HEK293 (cell line): Measurements from ENCODE around the gene MIF4GD.

Experiments used
- EGR2 ChIP-seq: fragments of 450-650 bp; formaldehyde crosslinking; IDR thresholded peaks from 2 replicates; pipeline ENCODE4 v1.5.1; 2016; ENCODE audit warnings: low read depth, missing biosample characterization, missing genetic modification characterization
- KLF7 ChIP-seq: fragments of 450-650 bp; formaldehyde crosslinking; IDR thresholded peaks from 2 replicates; pipeline ENCODE4 v1.5.1; 2016; ENCODE audit warnings: missing biosample characterization, missing genetic modification characterization, borderline replicate concordance
- MEIS1 ChIP-seq: sonication (generic); formaldehyde crosslinking; IDR thresholded peaks from 2 replicates; pipeline ENCODE4 v1.8.1; 2022; ENCODE audit warnings: missing genetic modification reagents, mild to moderate bottlenecking, borderline replicate concordance
- SETDB1 ChIP-seq: IDR thresholded peaks from one replicate; pipeline ENCODE4 v1.6.1; 2017; ENCODE audit warnings: mild to moderate bottlenecking, low read length, moderate library complexity, mixed read lengths; ENCODE audit not compliant: insufficient read length
- YY1 ChIP-seq: fragments of 450-650 bp; formaldehyde crosslinking; IDR thresholded peaks from 2 replicates; pipeline ENCODE4 v1.5.1; 2018; ENCODE audit warnings: missing biosample characterization, missing genetic modification characterization
- ZBTB7A ChIP-seq: fragments of 450-650 bp; formaldehyde crosslinking; IDR thresholded peaks from 2 replicates; pipeline ENCODE4 v1.5.1; 2016; ENCODE audit warnings: low read depth, missing biosample characterization, missing genetic modification characterization
- ZEB2 ChIP-seq: fragments of 450-650 bp; formaldehyde crosslinking; IDR thresholded peaks from 2 replicates; pipeline ENCODE4 v1.5.1; 2016; ENCODE audit warnings: missing biosample characterization, missing genetic modification characterization
- ZFHX2 ChIP-seq: fragments of 450-650 bp; formaldehyde crosslinking; conservative IDR thresholded peaks from 2 replicates; pipeline ENCODE4 v1.5.1; 2016; ENCODE audit warnings: missing biosample characterization, missing genetic modification characterization
- ZFP37 ChIP-seq: fragments of 450-650 bp; formaldehyde crosslinking; IDR thresholded peaks from 2 replicates; pipeline ENCODE4 v1.5.1; 2016; ENCODE audit warnings: missing biosample characterization, missing genetic modification characterization
- ZNF121 ChIP-seq: fragments of 450-650 bp; formaldehyde crosslinking; IDR thresholded peaks from 2 replicates; pipeline ENCODE4 v1.5.1; 2016; ENCODE audit warnings: missing biosample characterization, missing genetic modification characterization
- ZNF2 ChIP-seq: fragments of 450-650 bp; formaldehyde crosslinking; IDR thresholded peaks from 2 replicates; pipeline ENCODE4 v1.5.1; 2016; ENCODE audit warnings: missing biosample characterization, missing genetic modification characterization
- ZNF555 ChIP-seq: fragments of 450-650 bp; formaldehyde crosslinking; conservative IDR thresholded peaks from 2 replicates; pipeline ENCODE4 v1.5.1; 2017; ENCODE audit warnings: missing biosample characterization, mild to moderate bottlenecking, missing genetic modification characterization, inconsistent platforms
- ZSCAN16 ChIP-seq: fragments of 450-650 bp; formaldehyde crosslinking; IDR thresholded peaks from 2 replicates; pipeline ENCODE4 v1.5.1; 2016; ENCODE audit warnings: missing biosample characterization, missing genetic modification characterization
- TF ChIP-seq, protein P1 (sequence below): fragments of 450-650 bp; formaldehyde crosslinking; IDR thresholded peaks from 2 replicates; pipeline ENCODE4 v1.5.1; 2016; ENCODE audit warnings: missing biosample characterization, missing genetic modification characterization
- TF ChIP-seq, protein P2 (sequence below): fragments of 450-650 bp; formaldehyde crosslinking; IDR thresholded peaks from 2 replicates; pipeline ENCODE4 v1.5.1; 2016; ENCODE audit warnings: missing biosample characterization, missing genetic modification characterization
- TF ChIP-seq, protein P3 (sequence below): fragments of 450-650 bp; formaldehyde crosslinking; IDR thresholded peaks from 2 replicates; pipeline ENCODE4 v1.5.1; 2017; ENCODE audit warnings: missing biosample characterization, missing genetic modification characterization
- TF ChIP-seq, protein P4 (sequence below): fragments of 450-650 bp; formaldehyde crosslinking; IDR thresholded peaks from 2 replicates; pipeline ENCODE4 v1.5.1; 2016; ENCODE audit warnings: missing biosample characterization, missing genetic modification characterization
- TF ChIP-seq, protein P5 (sequence below): fragments of 450-650 bp; formaldehyde crosslinking; IDR thresholded peaks from 2 replicates; pipeline ENCODE4 v1.5.1; 2017; ENCODE audit warnings: missing biosample characterization, missing genetic modification characterization
- TF ChIP-seq, protein P6 (sequence below): fragments of 450-650 bp; formaldehyde crosslinking; IDR thresholded peaks from 2 replicates; pipeline ENCODE4 v1.5.1; 2016; ENCODE audit warnings: missing biosample characterization, missing genetic modification characterization
- TF ChIP-seq, protein P7 (sequence below): sonication (generic); formaldehyde crosslinking; IDR thresholded peaks from 2 replicates; pipeline ENCODE4 v1.8.1; 2022; ENCODE audit warnings: mild to moderate bottlenecking, moderate library complexity, missing genetic modification reagents
- TF ChIP-seq, protein P8 (sequence below): fragments of 450-650 bp; formaldehyde crosslinking; IDR thresholded peaks from 2 replicates; pipeline ENCODE4 v1.5.1; 2016; ENCODE audit warnings: missing biosample characterization, missing genetic modification characterization

MIF4GD gene

DNA sequence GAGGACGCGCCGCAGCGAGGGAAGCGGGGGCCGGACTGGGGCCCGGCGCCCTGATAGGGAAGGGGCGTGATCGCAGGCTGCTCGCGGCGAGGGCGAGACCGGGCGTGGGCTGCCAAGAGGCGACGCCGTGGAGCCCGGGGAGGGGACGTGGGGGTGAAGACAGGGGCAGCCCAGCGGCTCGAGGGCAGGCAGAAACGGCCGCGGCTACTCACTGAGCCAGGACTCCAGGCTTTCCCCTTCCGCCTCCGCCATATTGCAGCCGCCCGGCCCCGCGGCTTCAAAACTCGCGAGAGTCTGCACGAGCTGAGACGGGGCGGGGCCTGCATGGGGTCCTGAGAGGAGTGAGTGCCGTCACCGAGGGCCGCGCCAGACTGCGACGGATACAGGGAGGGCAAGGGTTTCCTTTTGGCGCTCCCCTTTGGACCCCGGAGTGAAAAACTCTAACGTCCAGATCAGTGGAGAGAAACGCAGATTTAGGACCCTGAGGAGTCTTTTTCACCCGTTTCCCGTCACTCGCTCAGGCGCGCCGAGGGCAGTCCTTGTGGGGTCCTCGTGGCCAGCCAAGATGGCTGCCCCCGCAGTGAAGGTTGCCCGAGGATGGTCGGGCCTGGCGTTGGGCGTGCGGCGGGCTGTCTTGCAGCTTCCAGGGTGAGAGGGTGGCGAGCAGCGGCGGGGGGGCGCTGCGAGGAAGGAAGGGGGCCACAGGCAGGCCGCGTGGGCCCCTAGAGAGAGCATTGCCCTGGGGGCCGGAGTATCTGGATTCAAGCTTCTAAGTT lies 9.5 kb downstream of the MIF4GD start, which contains the start of the genes GGA3 and MRPS7 (continued):
- TF ChIP-seq KLF7 (tag by site-specific recombination), result peak; percentile 71
- peak; percentile 90 for TF ChIP-seq ZEB2 (tag by site-specific recombination)
- TF ChIP-seq, protein P1, sequence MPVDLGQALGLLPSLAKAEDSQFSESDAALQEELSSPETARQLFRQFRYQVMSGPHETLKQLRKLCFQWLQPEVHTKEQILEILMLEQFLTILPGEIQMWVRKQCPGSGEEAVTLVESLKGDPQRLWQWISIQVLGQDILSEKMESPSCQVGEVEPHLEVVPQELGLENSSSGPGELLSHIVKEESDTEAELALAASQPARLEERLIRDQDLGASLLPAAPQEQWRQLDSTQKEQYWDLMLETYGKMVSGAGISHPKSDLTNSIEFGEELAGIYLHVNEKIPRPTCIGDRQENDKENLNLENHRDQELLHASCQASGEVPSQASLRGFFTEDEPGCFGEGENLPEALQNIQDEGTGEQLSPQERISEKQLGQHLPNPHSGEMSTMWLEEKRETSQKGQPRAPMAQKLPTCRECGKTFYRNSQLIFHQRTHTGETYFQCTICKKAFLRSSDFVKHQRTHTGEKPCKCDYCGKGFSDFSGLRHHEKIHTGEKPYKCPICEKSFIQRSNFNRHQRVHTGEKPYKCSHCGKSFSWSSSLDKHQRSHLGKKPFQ (tag by site-specific recombination), result 0 out of 2 replicates have a peak, but pooled peaks have one; percentile 11
- TF ChIP-seq, protein P2, sequence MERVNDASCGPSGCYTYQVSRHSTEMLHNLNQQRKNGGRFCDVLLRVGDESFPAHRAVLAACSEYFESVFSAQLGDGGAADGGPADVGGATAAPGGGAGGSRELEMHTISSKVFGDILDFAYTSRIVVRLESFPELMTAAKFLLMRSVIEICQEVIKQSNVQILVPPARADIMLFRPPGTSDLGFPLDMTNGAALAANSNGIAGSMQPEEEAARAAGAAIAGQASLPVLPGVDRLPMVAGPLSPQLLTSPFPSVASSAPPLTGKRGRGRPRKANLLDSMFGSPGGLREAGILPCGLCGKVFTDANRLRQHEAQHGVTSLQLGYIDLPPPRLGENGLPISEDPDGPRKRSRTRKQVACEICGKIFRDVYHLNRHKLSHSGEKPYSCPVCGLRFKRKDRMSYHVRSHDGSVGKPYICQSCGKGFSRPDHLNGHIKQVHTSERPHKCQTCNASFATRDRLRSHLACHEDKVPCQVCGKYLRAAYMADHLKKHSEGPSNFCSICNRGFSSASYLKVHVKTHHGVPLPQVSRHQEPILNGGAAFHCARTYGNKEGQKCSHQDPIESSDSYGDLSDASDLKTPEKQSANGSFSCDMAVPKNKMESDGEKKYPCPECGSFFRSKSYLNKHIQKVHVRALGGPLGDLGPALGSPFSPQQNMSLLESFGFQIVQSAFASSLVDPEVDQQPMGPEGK (tag by site-specific recombination), result peak; percentile 79
- TF ChIP-seq ZNF2, result peak; percentile 65; the same call in 1 of the 2 replicates
- TF ChIP-seq, protein P3, sequence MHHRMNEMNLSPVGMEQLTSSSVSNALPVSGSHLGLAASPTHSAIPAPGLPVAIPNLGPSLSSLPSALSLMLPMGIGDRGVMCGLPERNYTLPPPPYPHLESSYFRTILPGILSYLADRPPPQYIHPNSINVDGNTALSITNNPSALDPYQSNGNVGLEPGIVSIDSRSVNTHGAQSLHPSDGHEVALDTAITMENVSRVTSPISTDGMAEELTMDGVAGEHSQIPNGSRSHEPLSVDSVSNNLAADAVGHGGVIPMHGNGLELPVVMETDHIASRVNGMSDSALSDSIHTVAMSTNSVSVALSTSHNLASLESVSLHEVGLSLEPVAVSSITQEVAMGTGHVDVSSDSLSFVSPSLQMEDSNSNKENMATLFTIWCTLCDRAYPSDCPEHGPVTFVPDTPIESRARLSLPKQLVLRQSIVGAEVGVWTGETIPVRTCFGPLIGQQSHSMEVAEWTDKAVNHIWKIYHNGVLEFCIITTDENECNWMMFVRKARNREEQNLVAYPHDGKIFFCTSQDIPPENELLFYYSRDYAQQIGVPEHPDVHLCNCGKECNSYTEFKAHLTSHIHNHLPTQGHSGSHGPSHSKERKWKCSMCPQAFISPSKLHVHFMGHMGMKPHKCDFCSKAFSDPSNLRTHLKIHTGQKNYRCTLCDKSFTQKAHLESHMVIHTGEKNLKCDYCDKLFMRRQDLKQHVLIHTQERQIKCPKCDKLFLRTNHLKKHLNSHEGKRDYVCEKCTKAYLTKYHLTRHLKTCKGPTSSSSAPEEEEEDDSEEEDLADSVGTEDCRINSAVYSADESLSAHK (tag by site-specific recombination), result peak; percentile 28
- TF ChIP-seq, protein P4, sequence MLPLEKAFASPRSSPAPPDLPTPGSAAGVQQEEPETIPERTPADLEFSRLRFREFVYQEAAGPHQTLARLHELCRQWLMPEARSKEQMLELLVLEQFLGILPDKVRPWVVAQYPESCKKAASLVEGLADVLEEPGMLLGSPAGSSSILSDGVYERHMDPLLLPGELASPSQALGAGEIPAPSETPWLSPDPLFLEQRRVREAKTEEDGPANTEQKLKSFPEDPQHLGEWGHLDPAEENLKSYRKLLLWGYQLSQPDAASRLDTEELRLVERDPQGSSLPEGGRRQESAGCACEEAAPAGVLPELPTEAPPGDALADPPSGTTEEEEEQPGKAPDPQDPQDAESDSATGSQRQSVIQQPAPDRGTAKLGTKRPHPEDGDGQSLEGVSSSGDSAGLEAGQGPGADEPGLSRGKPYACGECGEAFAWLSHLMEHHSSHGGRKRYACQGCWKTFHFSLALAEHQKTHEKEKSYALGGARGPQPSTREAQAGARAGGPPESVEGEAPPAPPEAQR (tag by site-specific recombination), result peak; percentile 88; the same call in 1 of the 2 replicates
- 0 out of 2 replicates have a peak, but pooled peaks have one; percentile 35 for TF ChIP-seq ZNF121 (tag by site-specific recombination)
- TF ChIP-seq ZFHX2 (tag by site-specific recombination), result peak; percentile 86
- TF ChIP-seq MEIS1 (CRISPR knock-in tag), result no peak
- TF ChIP-seq, protein P5, sequence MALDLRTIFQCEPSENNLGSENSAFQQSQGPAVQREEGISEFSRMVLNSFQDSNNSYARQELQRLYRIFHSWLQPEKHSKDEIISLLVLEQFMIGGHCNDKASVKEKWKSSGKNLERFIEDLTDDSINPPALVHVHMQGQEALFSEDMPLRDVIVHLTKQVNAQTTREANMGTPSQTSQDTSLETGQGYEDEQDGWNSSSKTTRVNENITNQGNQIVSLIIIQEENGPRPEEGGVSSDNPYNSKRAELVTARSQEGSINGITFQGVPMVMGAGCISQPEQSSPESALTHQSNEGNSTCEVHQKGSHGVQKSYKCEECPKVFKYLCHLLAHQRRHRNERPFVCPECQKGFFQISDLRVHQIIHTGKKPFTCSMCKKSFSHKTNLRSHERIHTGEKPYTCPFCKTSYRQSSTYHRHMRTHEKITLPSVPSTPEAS (tag by site-specific recombination), result no peak; the same call in 1 of the 2 replicates
- TF ChIP-seq ZFP37 (tag by site-specific recombination), result peak; percentile 34; the same call in 1 of the 2 replicates
- TF ChIP-seq ZSCAN16 (tag by site-specific recombination), result 0 out of 2 replicates have a peak, but pooled peaks have one; percentile 24
- TF ChIP-seq ZBTB7A (tag by site-specific recombination), result peak; percentile 43; the same call in 1 of the 2 replicates
- TF ChIP-seq, protein P6, sequence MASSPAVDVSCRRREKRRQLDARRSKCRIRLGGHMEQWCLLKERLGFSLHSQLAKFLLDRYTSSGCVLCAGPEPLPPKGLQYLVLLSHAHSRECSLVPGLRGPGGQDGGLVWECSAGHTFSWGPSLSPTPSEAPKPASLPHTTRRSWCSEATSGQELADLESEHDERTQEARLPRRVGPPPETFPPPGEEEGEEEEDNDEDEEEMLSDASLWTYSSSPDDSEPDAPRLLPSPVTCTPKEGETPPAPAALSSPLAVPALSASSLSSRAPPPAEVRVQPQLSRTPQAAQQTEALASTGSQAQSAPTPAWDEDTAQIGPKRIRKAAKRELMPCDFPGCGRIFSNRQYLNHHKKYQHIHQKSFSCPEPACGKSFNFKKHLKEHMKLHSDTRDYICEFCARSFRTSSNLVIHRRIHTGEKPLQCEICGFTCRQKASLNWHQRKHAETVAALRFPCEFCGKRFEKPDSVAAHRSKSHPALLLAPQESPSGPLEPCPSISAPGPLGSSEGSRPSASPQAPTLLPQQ (tag by site-specific recombination), result 0 out of 2 replicates have a peak, but pooled peaks have one; percentile 50
- no peak for TF ChIP-seq ZNF555
- TF ChIP-seq SETDB1, result no peak
- TF ChIP-seq, protein P7, sequence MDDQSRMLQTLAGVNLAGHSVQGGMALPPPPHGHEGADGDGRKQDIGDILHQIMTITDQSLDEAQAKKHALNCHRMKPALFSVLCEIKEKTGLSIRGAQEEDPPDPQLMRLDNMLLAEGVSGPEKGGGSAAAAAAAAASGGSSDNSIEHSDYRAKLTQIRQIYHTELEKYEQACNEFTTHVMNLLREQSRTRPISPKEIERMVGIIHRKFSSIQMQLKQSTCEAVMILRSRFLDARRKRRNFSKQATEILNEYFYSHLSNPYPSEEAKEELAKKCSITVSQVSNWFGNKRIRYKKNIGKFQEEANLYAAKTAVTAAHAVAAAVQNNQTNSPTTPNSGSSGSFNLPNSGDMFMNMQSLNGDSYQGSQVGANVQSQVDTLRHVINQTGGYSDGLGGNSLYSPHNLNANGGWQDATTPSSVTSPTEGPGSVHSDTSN, result 0 out of 2 replicates have a peak, but pooled peaks have one; percentile 39
- peak; percentile 81 for TF ChIP-seq EGR2
- peak; percentile 95 for TF ChIP-seq YY1
- TF ChIP-seq, protein P8, sequence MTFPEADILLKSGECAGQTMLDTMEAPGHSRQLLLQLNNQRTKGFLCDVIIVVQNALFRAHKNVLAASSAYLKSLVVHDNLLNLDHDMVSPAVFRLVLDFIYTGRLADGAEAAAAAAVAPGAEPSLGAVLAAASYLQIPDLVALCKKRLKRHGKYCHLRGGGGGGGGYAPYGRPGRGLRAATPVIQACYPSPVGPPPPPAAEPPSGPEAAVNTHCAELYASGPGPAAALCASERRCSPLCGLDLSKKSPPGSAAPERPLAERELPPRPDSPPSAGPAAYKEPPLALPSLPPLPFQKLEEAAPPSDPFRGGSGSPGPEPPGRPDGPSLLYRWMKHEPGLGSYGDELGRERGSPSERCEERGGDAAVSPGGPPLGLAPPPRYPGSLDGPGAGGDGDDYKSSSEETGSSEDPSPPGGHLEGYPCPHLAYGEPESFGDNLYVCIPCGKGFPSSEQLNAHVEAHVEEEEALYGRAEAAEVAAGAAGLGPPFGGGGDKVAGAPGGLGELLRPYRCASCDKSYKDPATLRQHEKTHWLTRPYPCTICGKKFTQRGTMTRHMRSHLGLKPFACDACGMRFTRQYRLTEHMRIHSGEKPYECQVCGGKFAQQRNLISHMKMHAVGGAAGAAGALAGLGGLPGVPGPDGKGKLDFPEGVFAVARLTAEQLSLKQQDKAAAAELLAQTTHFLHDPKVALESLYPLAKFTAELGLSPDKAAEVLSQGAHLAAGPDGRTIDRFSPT (tag by site-specific recombination), result peak; percentile 98
